Measurements from ENCODE around the gene FLCN. TPM values are rescaled to one million over a fixed set of nuclear protein-coding genes. Genes with fewer than 3 reads are reported as not detected.

Gene FLCN
- total RNA-seq, 1 experiment from 2014 or later, result 71.6 TPM

- ChIA-PET CTCF (no interaction called here), POLR2A (no interaction called here)
- Histone ChIP-seq H3K9me3 (ENCODE audit: control insufficient read depth, insufficient read depth, low read depth, low read length) (no peaks in the 10 kb centered on the region), H3K27ac (ENCODE audit: low read length) (no peak overlapping the region), H3K4me1 (ENCODE audit: control insufficient read depth, insufficient read depth, low read length) (no peaks in the 10 kb centered on the region), H3K36me3 (ENCODE audit: control insufficient read depth, insufficient read depth, low read length) (no peaks in the 10 kb centered on the region), H3K4me3 (ENCODE audit: low read depth in 2 of 2, low read length in 2 of 2) (no peak overlapping the region), H3K27me3 (ENCODE audit: control insufficient read depth, insufficient read depth, low read length) (no peaks in the 10 kb centered on the region)
- TSS peak; percentile 39 for BruUV-seq (replicated peaks)
- DNase-seq (ENCODE audit: low read depth, low spot score) (no peak), ATAC-seq (no peak)
- intact Hi-C loops (cut with micrococcal nuclease; ENCODE audit: unreplicated experiment), result loop anchor here (10.0 kb wide), 1 partner anchor 197 kb away; no protein-coding TSS in a partner anchor
- no peak for TF ChIP-seq TCF7L2 (IDR thresholded peaks at IDR 0.05; ENCODE audit: low read depth, low read length)
- TF ChIP-seq, protein P1, sequence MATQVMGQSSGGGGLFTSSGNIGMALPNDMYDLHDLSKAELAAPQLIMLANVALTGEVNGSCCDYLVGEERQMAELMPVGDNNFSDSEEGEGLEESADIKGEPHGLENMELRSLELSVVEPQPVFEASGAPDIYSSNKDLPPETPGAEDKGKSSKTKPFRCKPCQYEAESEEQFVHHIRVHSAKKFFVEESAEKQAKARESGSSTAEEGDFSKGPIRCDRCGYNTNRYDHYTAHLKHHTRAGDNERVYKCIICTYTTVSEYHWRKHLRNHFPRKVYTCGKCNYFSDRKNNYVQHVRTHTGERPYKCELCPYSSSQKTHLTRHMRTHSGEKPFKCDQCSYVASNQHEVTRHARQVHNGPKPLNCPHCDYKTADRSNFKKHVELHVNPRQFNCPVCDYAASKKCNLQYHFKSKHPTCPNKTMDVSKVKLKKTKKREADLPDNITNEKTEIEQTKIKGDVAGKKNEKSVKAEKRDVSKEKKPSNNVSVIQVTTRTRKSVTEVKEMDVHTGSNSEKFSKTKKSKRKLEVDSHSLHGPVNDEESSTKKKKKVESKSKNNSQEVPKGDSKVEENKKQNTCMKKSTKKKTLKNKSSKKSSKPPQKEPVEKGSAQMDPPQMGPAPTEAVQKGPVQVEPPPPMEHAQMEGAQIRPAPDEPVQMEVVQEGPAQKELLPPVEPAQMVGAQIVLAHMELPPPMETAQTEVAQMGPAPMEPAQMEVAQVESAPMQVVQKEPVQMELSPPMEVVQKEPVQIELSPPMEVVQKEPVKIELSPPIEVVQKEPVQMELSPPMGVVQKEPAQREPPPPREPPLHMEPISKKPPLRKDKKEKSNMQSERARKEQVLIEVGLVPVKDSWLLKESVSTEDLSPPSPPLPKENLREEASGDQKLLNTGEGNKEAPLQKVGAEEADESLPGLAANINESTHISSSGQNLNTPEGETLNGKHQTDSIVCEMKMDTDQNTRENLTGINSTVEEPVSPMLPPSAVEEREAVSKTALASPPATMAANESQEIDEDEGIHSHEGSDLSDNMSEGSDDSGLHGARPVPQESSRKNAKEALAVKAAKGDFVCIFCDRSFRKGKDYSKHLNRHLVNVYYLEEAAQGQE (IDR thresholded peaks at IDR 0.05; ENCODE audit: insufficient read depth in 1 of 2, low read depth in 2 of 2, low read length in 1 of 2), result no peak
- TF ChIP-seq CTCF (IDR thresholded peaks at IDR 0.05), result no peak
- in situ Hi-C loops (cut with HindIII; ENCODE audit: low pct_unique_long_range_greater_than_20kb, low sequenced_read_pairs), result no loop called here
Observed at GRCh38 chr17:17191961-17192381, 45.0 kb downstream of the FLCN start.

GRCh38 chr17:17191346-17191792 is 45.6 kb downstream of the FLCN start:
- Histone ChIP-seq H3K4me1 (ENCODE audit: control insufficient read depth, insufficient read depth, low read length) (no peaks in the 10 kb centered on the region), H3K4me3 (ENCODE audit: low read depth in 2 of 2, low read length in 2 of 2) (no peak overlapping the region), H3K36me3 (ENCODE audit: control insufficient read depth, insufficient read depth, low read length) (no peaks in the 10 kb centered on the region), H3K27me3 (ENCODE audit: control insufficient read depth, insufficient read depth, low read length) (no peaks in the 10 kb centered on the region), H3K27ac (ENCODE audit: low read length) (no peak overlapping the region), H3K9me3 (ENCODE audit: control insufficient read depth, insufficient read depth, low read depth, low read length) (no peaks in the 10 kb centered on the region)
- in situ Hi-C loops (cut with HindIII; ENCODE audit: low pct_unique_long_range_greater_than_20kb, low sequenced_read_pairs), result no loop called here
- no peak for TF ChIP-seq CTCF (IDR thresholded peaks at IDR 0.05)
- no peak for TF ChIP-seq SIN3A (IDR thresholded peaks at IDR 0.05; ENCODE audit: borderline replicate concordance, insufficient read depth, low read depth, low read length)
- no peak for TF ChIP-seq POLR2AphosphoS5 (IDR thresholded peaks at IDR 0.05; ENCODE audit: low read depth, low read length)
- TF ChIP-seq, protein P1 (IDR thresholded peaks at IDR 0.05; ENCODE audit: insufficient read depth in 1 of 2, low read depth in 2 of 2, low read length in 1 of 2), result no peak
- TF ChIP-seq TCF7L2 (IDR thresholded peaks at IDR 0.05; ENCODE audit: low read depth, low read length), result no peak
- DNase-seq (ENCODE audit: low read depth, low spot score) (peak; percentile 41), ATAC-seq (no peak; the same call in 1 of the 2 replicates)
- ChIA-PET CTCF (no interaction called here), POLR2A (no interaction called here)
- BruUV-seq (replicated peaks), result no TSS peak
- intact Hi-C loops (cut with micrococcal nuclease; ENCODE audit: unreplicated experiment), result loop anchor here (10.0 kb wide), 1 partner anchor 197 kb away; no protein-coding TSS in a partner anchor

Measured in Panc1 (cell line).